ENCODE data around the gene LDLRAD4.

GRCh38 chr18:13437796-13438506 is 219.4 kb downstream of the LDLRAD4 start:
- TF ChIP-seq CTCF (IDR thresholded peaks at IDR 0.05) (no peak), EZH2 (IDR thresholded peaks at IDR 0.05; ENCODE audit: borderline replicate concordance, insufficient read depth, low read depth, low read length, poor library complexity, severe bottlenecking) (no peak)
